ENCODE measurements around the gene ENTPD3.

GRCh38 chr3:40417845-40418543 lies 31.0 kb downstream of the ENTPD3 start:
- TF ChIP-seq CTCF (IDR thresholded peaks at IDR 0.05): no peak
- no peak for TF ChIP-seq EZH2 (IDR thresholded peaks at IDR 0.05)
- TF ChIP-seq EZH2phosphoT487 (IDR thresholded peaks at IDR 0.05): no peak

Data from neural progenitor cell (in vitro differentiated cells).